Measurements from ENCODE around the gene MVB12B. TPM values are rescaled to one million over a fixed set of nuclear protein-coding genes. Genes with fewer than 3 reads are reported as not detected.

Gene MVB12B
- total and polyA plus RNA-seq, 2 of the 13 experiments (the other 11 are each of a cell fraction or from before 2014, with no cell fraction given): 12.1 to 30.1 TPM

DNA sequence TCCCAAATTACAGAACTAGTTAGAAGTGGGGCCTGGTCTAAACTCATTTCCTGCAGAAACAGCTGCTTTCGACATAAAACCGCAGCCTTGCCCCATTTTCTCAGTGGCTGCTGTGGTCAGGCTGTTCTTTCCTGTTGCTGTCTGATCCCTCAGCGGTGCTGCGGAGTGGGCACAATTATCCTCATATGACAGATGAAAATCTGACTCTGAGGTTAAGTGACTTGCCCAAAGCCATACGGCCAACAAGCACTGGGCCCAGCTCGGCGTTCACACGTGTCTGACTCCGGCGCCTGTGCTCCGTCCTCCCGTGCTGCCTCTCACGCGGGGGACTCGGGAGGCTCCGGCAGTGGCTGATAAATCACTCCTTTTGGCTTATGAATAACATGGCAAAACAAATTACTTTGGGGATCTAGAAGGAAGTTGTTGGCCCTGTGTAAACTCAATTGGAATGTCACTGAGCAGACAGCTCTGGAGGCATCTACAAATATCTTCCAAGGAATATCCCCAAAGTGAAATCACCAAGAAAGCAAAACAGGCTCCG lies 144.5 kb downstream of the MVB12B start:
- Histone ChIP-seq H4K20me1 (ENCODE audit: insufficient read depth, low read length) (no peaks in the 10 kb centered on the region), H3K9me3 (ENCODE audit: low read length) (no peaks in the 10 kb centered on the region), H3K79me2 (ENCODE audit: insufficient read depth, low read length) (no peaks in the 10 kb centered on the region), H3K27ac (ENCODE audit: extremely low read length, insufficient read depth, low read length) (no peak overlapping the region), H3K9ac (ENCODE audit: insufficient read depth, low read depth, low read length) (no peak overlapping the region), H3K4me3 (replicated peaks in 1 of 3; ENCODE audit: insufficient read depth in 1 of 3, low read depth in 2 of 3, low read length in 3 of 3) (no peak overlapping the region), H2AFZ (ENCODE audit: low read length) (no peak overlapping the region), H3K4me2 (ENCODE audit: low read depth, low read length) (no peak overlapping the region), H3K27me3 (ENCODE audit: control insufficient read depth in 1 of 2, insufficient read depth in 2 of 2, low read length in 2 of 2) (no peaks in the 10 kb centered on the region), H3K36me3 (replicated peaks in 1 of 2; ENCODE audit: control insufficient read depth in 1 of 2, insufficient read depth in 2 of 2, low read length in 2 of 2) (peaks cover 10 to 46% of the 10 kb centered on the region in 2 experiments; a peak in 4 of 5 replicates), H3K4me1 (ENCODE audit: insufficient read depth, low read length) (no peaks in the 10 kb centered on the region)
- in situ Hi-C loops (cut with HindIII; ENCODE audit: extremely low pct_ligation_motif_present, low pct_unique_long_range_greater_than_20kb): no loop called here
- WGBS (ENCODE audit: low lambda C conversion rate): 97% methylated on average over 17 of the region's 17 CpGs
- no TSS peak for BruUV-seq (replicated peaks)
- ChIA-PET POLR2A (no interaction called here), CTCF (ENCODE audit: low intra/inter-chr PET ratio, low total read pairs) (no interaction called here)
- ATAC-seq (no peak), FAIRE-seq (no peak), DNase-seq (ENCODE audit: low spot score) (no peak)
- intact Hi-C loops (cut with micrococcal nuclease; ENCODE audit: unreplicated experiment): no loop called here
- TF ChIP-seq CEBPZ (IDR thresholded peaks at IDR 0.05; ENCODE audit: low read length) (no peak), JDP2 (CRISPR knock-in tag; IDR thresholded peaks at IDR 0.05; ENCODE audit: borderline replicate concordance) (no peak), ZNF770 (CRISPR knock-in tag; IDR thresholded peaks at IDR 0.05) (no peak), ZNF563 (CRISPR knock-in tag; IDR thresholded peaks at IDR 0.05) (no peak), HNF1A (IDR thresholded peaks at IDR 0.05; ENCODE audit: low read depth) (no peak), HNF1A (CRISPR knock-in tag; IDR thresholded peaks at IDR 0.05; ENCODE audit: borderline replicate concordance) (no peak), PPARG (CRISPR knock-in tag; conservative IDR thresholded peaks at IDR 0.05) (no peak), MTF2 (CRISPR knock-in tag; IDR thresholded peaks at IDR 0.05; ENCODE audit: borderline replicate concordance) (no peak), IRF2 (CRISPR knock-in tag; IDR thresholded peaks at IDR 0.05) (no peak), CREB1 (IDR thresholded peaks at IDR 0.05) (no peak), CREB1 (CRISPR knock-in tag; IDR thresholded peaks at IDR 0.05) (no peak)
- TF ChIP-seq, protein P1, sequence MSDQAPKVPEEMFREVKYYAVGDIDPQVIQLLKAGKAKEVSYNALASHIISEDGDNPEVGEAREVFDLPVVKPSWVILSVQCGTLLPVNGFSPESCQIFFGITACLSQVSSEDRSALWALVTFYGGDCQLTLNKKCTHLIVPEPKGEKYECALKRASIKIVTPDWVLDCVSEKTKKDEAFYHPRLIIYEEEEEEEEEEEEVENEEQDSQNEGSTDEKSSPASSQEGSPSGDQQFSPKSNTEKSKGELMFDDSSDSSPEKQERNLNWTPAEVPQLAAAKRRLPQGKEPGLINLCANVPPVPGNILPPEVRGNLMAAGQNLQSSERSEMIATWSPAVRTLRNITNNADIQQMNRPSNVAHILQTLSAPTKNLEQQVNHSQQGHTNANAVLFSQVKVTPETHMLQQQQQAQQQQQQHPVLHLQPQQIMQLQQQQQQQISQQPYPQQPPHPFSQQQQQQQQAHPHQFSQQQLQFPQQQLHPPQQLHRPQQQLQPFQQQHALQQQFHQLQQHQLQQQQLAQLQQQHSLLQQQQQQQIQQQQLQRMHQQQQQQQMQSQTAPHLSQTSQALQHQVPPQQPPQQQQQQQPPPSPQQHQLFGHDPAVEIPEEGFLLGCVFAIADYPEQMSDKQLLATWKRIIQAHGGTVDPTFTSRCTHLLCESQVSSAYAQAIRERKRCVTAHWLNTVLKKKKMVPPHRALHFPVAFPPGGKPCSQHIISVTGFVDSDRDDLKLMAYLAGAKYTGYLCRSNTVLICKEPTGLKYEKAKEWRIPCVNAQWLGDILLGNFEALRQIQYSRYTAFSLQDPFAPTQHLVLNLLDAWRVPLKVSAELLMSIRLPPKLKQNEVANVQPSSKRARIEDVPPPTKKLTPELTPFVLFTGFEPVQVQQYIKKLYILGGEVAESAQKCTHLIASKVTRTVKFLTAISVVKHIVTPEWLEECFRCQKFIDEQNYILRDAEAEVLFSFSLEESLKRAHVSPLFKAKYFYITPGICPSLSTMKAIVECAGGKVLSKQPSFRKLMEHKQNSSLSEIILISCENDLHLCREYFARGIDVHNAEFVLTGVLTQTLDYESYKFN (CRISPR knock-in tag; conservative IDR thresholded peaks at IDR 0.05): no peak
